Neural progenitor cell (in vitro differentiated cells): ENCODE measurements around the gene C2CD3. TPM values are rescaled to one million over a fixed set of nuclear protein-coding genes. Genes with fewer than 3 reads are reported as not detected.

Experiments
- DNase-seq: peaks from one replicate; pipeline ENCODE4 v3.0.0-alpha.2; 2016; ENCODE audit warnings: low spot score
- H2AFZ ChIP-seq: fragments of 200-600 bp; sonication (generic); replicated peaks from 2 replicates; pipeline ENCODE4 v1.6.1; 2016; ENCODE audit warnings: antibody characterized with exemption
- H3F3A ChIP-seq: fragments of 200-600 bp; sonication (generic); 2 replicates; pipeline ENCODE4 v1.6.1; 2016; ENCODE audit warnings: antibody characterized with exemption, low read depth
- H3K27ac ChIP-seq: fragments of 200-600 bp; sonication (generic); 2 replicates; pipeline ENCODE4 v1.5.1; 2016; ENCODE audit warnings: mild to moderate bottlenecking
- H3K27me3 ChIP-seq: fragments of 200-600 bp; sonication (generic); 2 replicates; pipeline ENCODE4 v1.6.1; 2016; ENCODE audit warnings: mild to moderate bottlenecking, moderate library complexity
- H3K36me3 ChIP-seq: fragments of 200-600 bp; sonication (generic); 2 replicates; pipeline ENCODE4 v1.5.1; 2016
- H3K4me1 ChIP-seq: fragments of 200-600 bp; sonication (generic); 2 replicates; pipeline ENCODE4 v1.6.1; 2016; ENCODE audit warnings: mixed run types
- H3K4me2 ChIP-seq: fragments of 200-600 bp; sonication (generic); 2 replicates; pipeline ENCODE4 v1.6.1; 2016
- H3K4me3 ChIP-seq: fragments of 200-600 bp; sonication (generic); 2 replicates; pipeline ENCODE4 v1.5.1; 2016
- H3K79me2 ChIP-seq: fragments of 200-600 bp; sonication (generic); 2 replicates; pipeline ENCODE4 v1.6.1; 2016; ENCODE audit warnings: low read depth
- H3K9ac ChIP-seq: fragments of 200-600 bp; sonication (generic); 2 replicates; pipeline ENCODE4 v1.6.1; 2016
- H3K9me3 ChIP-seq: fragments of 200-600 bp; sonication (generic); 2 replicates; pipeline ENCODE4 v1.5.1; 2016; ENCODE audit warnings: low read depth
- H4K20me1 ChIP-seq: fragments of 200-600 bp; sonication (generic); 2 replicates; pipeline ENCODE4 v1.6.1; 2016; ENCODE audit warnings: low read depth
- H3K27ac Mint-ChIP-seq: 3 replicates; pipeline ENCODE4 v1.8.0; 2021; ENCODE audit warnings: mixed read lengths
- H3K27me3 Mint-ChIP-seq: 2 replicates; pipeline ENCODE4 v1.8.0; 2022; ENCODE audit warnings: low read depth, mild to moderate bottlenecking, inconsistent platforms, moderate library complexity, mixed read lengths; ENCODE audit not compliant: insufficient read depth
- H3K36me3 Mint-ChIP-seq: 3 replicates; pipeline ENCODE4 v1.8.0; 2021; ENCODE audit warnings: mixed read lengths
- H3K4me1 Mint-ChIP-seq: 3 replicates; pipeline ENCODE4 v1.8.0; 2021; ENCODE audit warnings: mixed read lengths
- H3K4me3 Mint-ChIP-seq: 3 replicates; pipeline ENCODE4 v1.8.0; 2021; ENCODE audit warnings: mild to moderate bottlenecking, moderate library complexity, mixed read lengths
- H3K9me3 Mint-ChIP-seq: 3 replicates; pipeline ENCODE4 v1.8.0; 2020; ENCODE audit warnings: mixed read lengths
- EZH2 ChIP-seq: fragments of 200-600 bp; sonication (generic); IDR thresholded peaks from 2 replicates; pipeline ENCODE4 v1.6.1; 2017; ENCODE audit warnings: antibody characterized with exemption, mild to moderate bottlenecking, moderate library complexity
- EZH2phosphoT487 ChIP-seq: fragments of 200-600 bp; sonication (generic); IDR thresholded peaks from 2 replicates; pipeline ENCODE4 v1.6.1; 2017; ENCODE audit warnings: antibody characterized with exemption
- total RNA-seq: library from RNA; depleted of rRNA; stranded (reverse); fragments of >200 nt; gene quantifications from 2 replicates; pipeline ENCODE4 v1.2.3, GENCODE V29; 2015; ENCODE audit warnings: low replicate concordance
- TF ChIP-seq, protein P1 (sequence below): fragments of 200-600 bp; sonication (generic); IDR thresholded peaks from 2 replicates; pipeline ENCODE4 v1.5.1; 2017; ENCODE audit warnings: antibody characterized with exemption, mild to moderate bottlenecking

The C2CD3 gene
- total RNA-seq, 1 donor from 2014 or later: 19.6 TPM

DNA sequence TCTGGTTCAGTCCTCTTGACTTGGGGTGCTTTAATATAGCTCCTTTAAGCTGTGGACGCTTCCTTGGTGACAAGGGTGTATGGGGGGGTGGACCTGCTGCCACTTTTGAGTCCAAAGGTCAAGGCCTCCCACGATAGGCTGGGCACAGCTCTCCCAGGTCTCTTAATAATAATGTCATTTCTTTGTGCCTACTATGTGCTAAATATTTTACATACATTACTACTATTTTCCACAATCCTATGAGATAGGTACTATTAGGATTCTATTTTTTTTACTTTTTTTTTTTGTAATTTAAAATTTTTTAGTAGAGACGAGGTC is 161.6 kb downstream of the C2CD3 start:
- Histone ChIP-seq H2AFZ (no peak overlapping the region), H3K9ac (no peak overlapping the region), H3K4me3 (no peak overlapping the region), H3K9me3 (no peaks in the 10 kb centered on the region), H3K79me2 (no peaks in the 10 kb centered on the region), H3K36me3 (no peaks in the 10 kb centered on the region), H3F3A (no peaks in the 10 kb centered on the region), H3K27me3 (no peaks in the 10 kb centered on the region), H3K4me1 (no peaks in the 10 kb centered on the region), H3K4me2 (no peak overlapping the region), H4K20me1 (no peaks in the 10 kb centered on the region), H3K27ac (no peak overlapping the region)
- DNase-seq: no peak
- Mint-ChIP-seq H3K27me3 (peaks cover 4% of the 10 kb centered on the region), H3K36me3 (peaks cover 9% of the 10 kb centered on the region), H3K27ac (no peak overlapping the region), H3K4me3 (no peak overlapping the region), H3K9me3 (no peaks in the 10 kb centered on the region), H3K4me1 (peaks cover 2% of the 10 kb centered on the region)
- TF ChIP-seq, protein P1, sequence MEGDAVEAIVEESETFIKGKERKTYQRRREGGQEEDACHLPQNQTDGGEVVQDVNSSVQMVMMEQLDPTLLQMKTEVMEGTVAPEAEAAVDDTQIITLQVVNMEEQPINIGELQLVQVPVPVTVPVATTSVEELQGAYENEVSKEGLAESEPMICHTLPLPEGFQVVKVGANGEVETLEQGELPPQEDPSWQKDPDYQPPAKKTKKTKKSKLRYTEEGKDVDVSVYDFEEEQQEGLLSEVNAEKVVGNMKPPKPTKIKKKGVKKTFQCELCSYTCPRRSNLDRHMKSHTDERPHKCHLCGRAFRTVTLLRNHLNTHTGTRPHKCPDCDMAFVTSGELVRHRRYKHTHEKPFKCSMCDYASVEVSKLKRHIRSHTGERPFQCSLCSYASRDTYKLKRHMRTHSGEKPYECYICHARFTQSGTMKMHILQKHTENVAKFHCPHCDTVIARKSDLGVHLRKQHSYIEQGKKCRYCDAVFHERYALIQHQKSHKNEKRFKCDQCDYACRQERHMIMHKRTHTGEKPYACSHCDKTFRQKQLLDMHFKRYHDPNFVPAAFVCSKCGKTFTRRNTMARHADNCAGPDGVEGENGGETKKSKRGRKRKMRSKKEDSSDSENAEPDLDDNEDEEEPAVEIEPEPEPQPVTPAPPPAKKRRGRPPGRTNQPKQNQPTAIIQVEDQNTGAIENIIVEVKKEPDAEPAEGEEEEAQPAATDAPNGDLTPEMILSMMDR: no peak
- TF ChIP-seq EZH2phosphoT487 (no peak), EZH2 (no peak)

DNA sequence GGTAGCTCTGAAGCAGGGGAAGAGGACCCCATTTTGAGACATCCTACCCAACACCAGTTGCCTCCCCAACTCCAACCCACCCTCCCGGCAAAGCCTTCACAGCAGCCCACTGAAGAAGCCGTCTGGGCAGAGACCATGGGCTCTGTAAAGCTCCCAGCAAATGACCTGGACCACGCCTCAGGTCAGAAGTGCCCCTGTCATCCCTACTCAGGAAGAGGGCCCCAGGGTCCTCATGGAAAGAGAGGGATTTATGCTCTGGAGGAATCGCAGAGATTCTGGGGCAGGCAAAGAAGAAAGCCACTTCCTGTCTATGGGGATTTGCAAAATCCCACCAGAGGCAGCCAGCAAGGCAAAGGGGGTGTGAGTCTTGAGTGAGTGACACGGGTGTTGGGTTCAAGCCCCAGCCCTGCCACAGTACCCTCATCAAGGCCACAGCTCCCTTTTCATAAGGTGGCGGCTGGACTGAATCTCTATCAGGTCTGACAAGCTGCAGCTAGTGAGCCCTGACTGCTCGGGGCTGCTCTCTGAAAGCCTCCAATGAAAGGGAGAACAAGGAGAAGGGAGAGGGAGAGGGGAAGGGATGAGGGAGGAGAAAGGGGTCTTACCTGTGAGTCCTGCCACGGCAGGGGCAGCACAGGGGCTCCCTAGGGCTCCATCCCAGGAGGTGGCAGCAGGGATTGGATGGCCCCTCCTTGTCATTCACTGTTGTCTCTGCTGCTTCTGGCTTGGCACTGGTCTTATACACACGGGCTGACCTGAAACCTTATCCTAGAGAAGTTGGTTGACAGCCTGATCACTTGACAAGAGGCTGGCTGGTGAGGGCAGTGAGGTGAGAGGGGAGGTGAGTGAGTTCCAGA is 162.2 kb downstream of the C2CD3 start, which contains the start of gene UCP3:
Gene UCP3 (minus strand): TSS at position 713 of the 857 bp plus-strand sequence. CDS start 2,043 bp downstream, outside the sequence.
- H3K9me3 Mint-ChIP-seq: no peaks in the 10 kb centered on the region
- H4K20me1 ChIP-seq: no peaks in the 10 kb centered on the region
- no peak within 1 kb of the TSS for H3K27ac ChIP-seq
- H3K4me3 ChIP-seq: no peak within 1 kb of the TSS
- peaks cover 11% of the 10 kb centered on the region for H3K36me3 Mint-ChIP-seq
- no peaks in the 10 kb centered on the region for H3F3A ChIP-seq
- peaks cover 2% of the 10 kb centered on the region for H3K4me1 Mint-ChIP-seq
- H3K4me3 Mint-ChIP-seq: no peak within 1 kb of the TSS
- H3K27me3 ChIP-seq: no peaks in the 10 kb centered on the region
- H3K9me3 ChIP-seq: no peaks in the 10 kb centered on the region
- H3K36me3 ChIP-seq: no peaks in the 10 kb centered on the region
- no peaks in the 10 kb centered on the region for H3K4me1 ChIP-seq
- H3K4me2 ChIP-seq: no peak within 1 kb of the TSS
- H2AFZ ChIP-seq: no peak within 1 kb of the TSS
- no peak within 1 kb of the TSS for H3K27ac Mint-ChIP-seq
- H3K79me2 ChIP-seq: no peaks in the 10 kb centered on the region
- TF ChIP-seq EZH2phosphoT487: no peak
- TF ChIP-seq EZH2: no peak
- TF ChIP-seq, protein P1: no peak
- no peak within 1 kb of the TSS for H3K9ac ChIP-seq
- peaks cover 4% of the 10 kb centered on the region for H3K27me3 Mint-ChIP-seq
- DNase-seq: no peak

DNA sequence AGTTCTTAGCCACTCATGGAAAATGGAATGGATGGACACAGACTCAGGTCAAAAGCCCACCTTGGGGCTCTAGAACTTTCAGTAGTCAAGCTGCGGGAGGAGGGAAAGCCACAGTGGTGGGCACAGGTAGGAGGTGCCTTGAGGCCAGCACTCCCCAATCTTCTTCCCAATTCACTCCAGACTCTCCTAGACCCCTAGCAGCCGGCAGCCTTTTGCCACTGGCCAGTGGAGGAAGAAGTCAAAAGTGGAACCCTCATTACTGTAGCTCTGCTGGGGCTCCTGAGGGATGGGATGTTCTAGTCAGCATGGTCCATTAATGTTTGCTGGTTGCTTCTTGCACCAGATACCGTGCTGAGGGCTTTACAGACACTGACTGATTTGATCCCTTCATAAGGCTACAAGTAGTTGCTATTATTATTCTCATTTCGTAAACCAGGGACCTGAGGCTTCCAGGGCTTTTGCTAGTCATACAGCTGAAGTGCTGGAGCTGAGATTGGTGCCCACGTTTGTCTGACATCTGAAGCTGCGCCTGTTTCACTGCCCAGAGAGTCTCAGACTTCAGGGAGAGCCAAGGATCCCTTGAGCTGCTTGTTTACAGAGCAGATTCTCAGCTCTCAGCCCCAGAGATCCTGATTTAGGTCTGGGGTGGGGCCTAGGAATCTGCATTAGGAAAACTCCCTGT is 163.0 kb downstream of the C2CD3 start:
- Mint-ChIP-seq H3K36me3 (peaks cover 12% of the 10 kb centered on the region), H3K27me3 (peaks cover 4% of the 10 kb centered on the region), H3K4me3 (no peak overlapping the region), H3K9me3 (no peaks in the 10 kb centered on the region), H3K4me1 (peaks cover 2% of the 10 kb centered on the region), H3K27ac (no peak overlapping the region)
- Histone ChIP-seq H3K4me1 (no peaks in the 10 kb centered on the region), H3K9ac (no peak overlapping the region), H2AFZ (no peak overlapping the region), H4K20me1 (no peaks in the 10 kb centered on the region), H3K79me2 (no peaks in the 10 kb centered on the region), H3K4me2 (no peak overlapping the region), H3F3A (no peaks in the 10 kb centered on the region), H3K4me3 (no peak overlapping the region), H3K36me3 (no peaks in the 10 kb centered on the region), H3K9me3 (no peaks in the 10 kb centered on the region), H3K27ac (no peak overlapping the region), H3K27me3 (no peaks in the 10 kb centered on the region)
- TF ChIP-seq EZH2phosphoT487: no peak
- no peak for TF ChIP-seq EZH2
- TF ChIP-seq, protein P1: no peak
- DNase-seq: no peak
